Gastroesophageal sphincter (tissue), 3 donors: ENCODE data around the gene PRKACA.

Experiments
- POLR2A ChIP-seq, 2 donors: fragments of 450-650 bp; IDR thresholded peaks; one replicate each; pipeline ENCODE4 v1.6.1; 2017; ENCODE audit warnings: antibody characterized with exemption in 2 of 2, mild to moderate bottlenecking in 2 of 2, moderate library complexity in 1 of 2
- POLR2AphosphoS5 ChIP-seq: sonication (generic); formaldehyde crosslinking; IDR thresholded peaks from one replicate; pipeline ENCODE4 v1.6.1; 2017; ENCODE audit warnings: antibody characterized with exemption
- TF ChIP-seq, protein P1 (sequence below), 4 experiments: fragments of 200-600 bp in 2 of 4; fragments of 450-650 bp in 2 of 4; sonication (generic) in 1 of 4; IDR thresholded peaks; one replicate each; pipeline ENCODE4 v1.5.1; 2017 to 2019; ENCODE audit warnings: antibody characterized with exemption in 4 of 4, mild to moderate bottlenecking in 2 of 4, moderate library complexity in 2 of 4

DNA sequence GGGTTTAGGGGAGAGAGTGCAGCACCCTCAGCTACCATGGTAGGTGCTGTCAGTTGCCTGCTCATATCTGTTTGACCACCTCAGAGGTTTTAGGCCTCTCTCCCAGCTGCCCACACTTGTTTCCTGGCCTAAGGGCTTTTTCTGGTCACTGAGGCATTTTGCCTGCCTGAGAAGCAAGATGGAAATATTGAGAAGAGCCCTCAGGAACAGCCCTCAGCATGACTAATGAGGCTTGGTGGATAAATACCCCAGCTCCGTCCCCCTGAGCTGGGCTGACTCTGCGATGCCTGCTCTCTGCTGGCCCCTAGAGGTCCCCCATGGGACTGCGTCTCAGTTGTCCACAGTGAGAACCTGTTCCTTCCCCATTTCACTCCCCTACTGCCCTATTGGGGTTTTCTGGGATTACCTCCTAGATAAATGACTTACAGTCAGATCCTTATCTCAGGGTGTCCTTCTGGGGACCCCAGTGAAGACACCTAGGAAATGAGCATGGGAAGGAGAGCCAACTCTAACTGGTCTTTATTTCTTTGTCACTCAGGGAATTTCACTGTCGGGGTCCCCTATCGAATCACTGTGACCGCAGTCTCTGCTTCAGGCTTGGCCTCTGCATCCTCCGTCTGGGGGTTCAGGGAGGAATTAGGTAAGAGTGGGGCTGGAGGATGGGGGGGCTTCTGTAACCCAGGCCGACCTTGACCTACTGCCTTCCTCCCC lies 69.0 kb downstream of the PRKACA start:
- TF ChIP-seq POLR2A (IDR thresholded peaks at IDR 0.05) (no peak), POLR2AphosphoS5 (no peak)
- TF ChIP-seq, protein P1, sequence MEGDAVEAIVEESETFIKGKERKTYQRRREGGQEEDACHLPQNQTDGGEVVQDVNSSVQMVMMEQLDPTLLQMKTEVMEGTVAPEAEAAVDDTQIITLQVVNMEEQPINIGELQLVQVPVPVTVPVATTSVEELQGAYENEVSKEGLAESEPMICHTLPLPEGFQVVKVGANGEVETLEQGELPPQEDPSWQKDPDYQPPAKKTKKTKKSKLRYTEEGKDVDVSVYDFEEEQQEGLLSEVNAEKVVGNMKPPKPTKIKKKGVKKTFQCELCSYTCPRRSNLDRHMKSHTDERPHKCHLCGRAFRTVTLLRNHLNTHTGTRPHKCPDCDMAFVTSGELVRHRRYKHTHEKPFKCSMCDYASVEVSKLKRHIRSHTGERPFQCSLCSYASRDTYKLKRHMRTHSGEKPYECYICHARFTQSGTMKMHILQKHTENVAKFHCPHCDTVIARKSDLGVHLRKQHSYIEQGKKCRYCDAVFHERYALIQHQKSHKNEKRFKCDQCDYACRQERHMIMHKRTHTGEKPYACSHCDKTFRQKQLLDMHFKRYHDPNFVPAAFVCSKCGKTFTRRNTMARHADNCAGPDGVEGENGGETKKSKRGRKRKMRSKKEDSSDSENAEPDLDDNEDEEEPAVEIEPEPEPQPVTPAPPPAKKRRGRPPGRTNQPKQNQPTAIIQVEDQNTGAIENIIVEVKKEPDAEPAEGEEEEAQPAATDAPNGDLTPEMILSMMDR (IDR thresholded peaks at IDR 0.05) = peak in 3 of 4 experiments; percentile 28 to 74 (median 53)
